Heart left ventricle (tissue), 16 donors: ENCODE data around the gene MKLN1. TPM values are rescaled to one million over a fixed set of nuclear protein-coding genes. Genes with fewer than 3 reads are reported as not detected.
"Not testable (repeated sequence)": the region's sequence is repeated elsewhere in the genome, so short reads cannot be mapped to it uniquely, and the experiment has no call there.

Experiments used
- ATAC-seq, 4 donors: fragments of 200-7000 bp; cut with Tn5 transposase; one replicate each; pipeline ENCODE4 v1.9.1; 2020 to 2022; ENCODE audit warnings: moderate library complexity in 4 of 4, mild to moderate bottlenecking in 3 of 4, moderate number of reproducible peaks in 1 of 4
- DNase-seq, 5 donors: peaks; one replicate each; pipeline ENCODE4 v3.0.0-alpha.2; 2020
- H3K27ac ChIP-seq, 12 donors: fragments of 200-600 bp; sonication (generic) in 4 of 12; one replicate each; pipeline versions ENCODE4 v1.5.0 to v1.8.0; 2016 to 2022; ENCODE audit warnings: mild to moderate bottlenecking in 2 of 12
- H3K27me3 ChIP-seq, 9 donors: fragments of 200-600 bp; sonication (generic) in 2 of 9; one replicate each; pipeline versions ENCODE4 v1.5.1 to v1.8.0; 2016 to 2022; ENCODE audit warnings: mild to moderate bottlenecking in 3 of 9
- H3K36me3 ChIP-seq, 9 donors: fragments of 200-600 bp; sonication (generic) in 2 of 9; one replicate each; pipeline versions ENCODE4 v1.5.0 to v1.8.0; 2018 to 2022; ENCODE audit warnings: mild to moderate bottlenecking in 2 of 9
- H3K4me1 ChIP-seq, 12 donors: fragments of 200-600 bp; sonication (generic) in 4 of 12; one replicate each; pipeline versions ENCODE4 v1.5.0 to v1.8.0; 2016 to 2022; ENCODE audit warnings: mild to moderate bottlenecking in 3 of 12
- H3K4me3 ChIP-seq, 12 donors: fragments of 200-600 bp; sonication (generic) in 4 of 12; one replicate each; pipeline versions ENCODE4 v1.5.0 to v1.8.0; 2017 to 2022; ENCODE audit warnings: mild to moderate bottlenecking in 9 of 12, moderate library complexity in 4 of 12
- H3K9me3 ChIP-seq, 12 donors: fragments of 200-600 bp; sonication (generic) in 4 of 12; one replicate each; pipeline versions ENCODE4 v1.5.0 to v1.8.0; 2016 to 2022; ENCODE audit warnings: mild to moderate bottlenecking in 1 of 12
- POLR2A ChIP-seq, 2 donors: fragments of 450-650 bp; IDR thresholded peaks; one replicate each; pipeline ENCODE4 v1.6.1; 2017; ENCODE audit warnings: antibody characterized with exemption in 2 of 2, mild to moderate bottlenecking in 2 of 2, moderate library complexity in 2 of 2
- WGBS, 4 donors: extraction: QIAGEN DNeasy Blood & Tissue Kit in 2 of 4; methylation state at CpG; one replicate each; pipeline versions ENCODE4 v1.1.5 to v1.1.7; 2013 to 2018; 5-methylcytosine and 5-hydroxymethylcytosine counted together
- intact Hi-C, 10 donors: fragments of 100-400 bp; cut with DNase I; formaldehyde crosslinking; loops; one replicate each; pipeline versions ENCODE4 v1.11.1 to v1.14.2; 2022
- polyA plus RNA-seq, 2 donors: library from polyadenylated mRNA; stranded (reverse); fragments of 200-250 nt; gene quantifications; one replicate each; pipeline ENCODE4 v1.2.3, GENCODE V29; 2013
- total RNA-seq, 9 donors: library from RNA; depleted of rRNA in 2 of 9; stranded (reverse); fragments of >200 nt in 2 of 9; fragmentation: NEBNext Ultra II Directional in 3 of 9; extraction: Animal tissue kit (Norgen Biotek cat#: 25700) in 3 of 9; gene quantifications; one replicate each; pipeline versions ENCODE4 v1.1.0 to v1.2.4, GENCODE V29; 2016 to 2023
- TF ChIP-seq, protein P1 (sequence below), 12 donors: fragments of 200-600 bp; sonication (generic) in 4 of 12; IDR thresholded peaks; one replicate each; pipeline versions ENCODE4 v1.5.0 to v1.8.0; 2018 to 2022; ENCODE audit warnings: antibody characterized with exemption in 12 of 12, mild to moderate bottlenecking in 5 of 12
- donor health status: ischemic (EF 13 %, LVEDD 7.1; RV severe dilation, severe dysfunction).
- donor health status: healthy with polysubstance abuse.
- donor health status: DM: no; HTN: yes; CAD: no.
- donor health status: DM: no; HTN: no; CAD: no.
- donor health status: ischemic (EF 25% LVEDD 6.9; RV normal size, moderate dysfunction).
- donor health status: ischemic (EF 25% LVEDD 5.7; RV mildly dilated, moderate dysfunction).
- donor health status: healthy.
- donor health status: DM: yes; HTN: yes; CAD: no.
- donor health status: ischemic (EF 35%, LVEDD 5.7; RV mildly dilated, moderate dysfunction).
- donor health status: nonischemic (EF 11% LVEDD 7.7; RV severe dilation, severe dysfunction).
- donor health status: DM: yes; HTN: yes; CAD: no.
- donor health status: PGD.
- donor health status: ischemic (EF 29% LVEDD 5.4; RV normal size, mild dysfunction).
- donor health status: nonischemic (EF 23%, LVEDD 6.1; RV moderate dilation, normal function).

Gene MKLN1
- total and polyA plus RNA-seq, 11 donors, result 11.5 to 49.7 (median 37.6) TPM

DNA sequence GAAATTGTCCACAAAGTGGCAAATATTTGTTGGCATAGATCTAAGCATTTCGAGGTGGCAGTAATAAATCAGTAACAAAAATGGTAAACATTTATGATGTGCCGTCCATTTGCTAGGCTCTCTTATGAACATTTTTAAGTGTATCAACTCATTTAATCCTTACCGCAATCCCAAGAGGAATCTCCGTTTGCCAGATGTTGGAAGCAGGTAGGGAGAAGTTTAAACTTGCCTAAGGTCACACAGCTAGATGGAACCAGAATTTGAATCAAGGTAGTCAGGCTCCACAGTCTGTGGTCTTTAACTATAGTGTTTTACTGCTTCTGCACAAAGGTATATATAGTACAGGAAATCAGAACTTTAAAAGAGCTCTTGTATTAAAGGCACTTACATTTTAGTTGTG is 2.6 kb downstream of the MKLN1 start:
- Histone ChIP-seq H3K36me3 (peaks cover 0 to 6% (median 0%) of the 10 kb centered on the region in 9 donors), H3K27ac (peak overlapping the region in 2 of 12 donors; percentile 0 to 98), H3K4me3 (peak overlapping the region in 2 of 12 donors; percentile 89 to 92), H3K4me1 (peaks cover 0 to 56% (median 31%) of the 10 kb centered on the region in 12 donors), H3K27me3 (no peaks in the 10 kb centered on the region), H3K9me3 (no peaks in the 10 kb centered on the region)
- DNase-seq (no peak), ATAC-seq (no peak)
- TF ChIP-seq, protein P1, sequence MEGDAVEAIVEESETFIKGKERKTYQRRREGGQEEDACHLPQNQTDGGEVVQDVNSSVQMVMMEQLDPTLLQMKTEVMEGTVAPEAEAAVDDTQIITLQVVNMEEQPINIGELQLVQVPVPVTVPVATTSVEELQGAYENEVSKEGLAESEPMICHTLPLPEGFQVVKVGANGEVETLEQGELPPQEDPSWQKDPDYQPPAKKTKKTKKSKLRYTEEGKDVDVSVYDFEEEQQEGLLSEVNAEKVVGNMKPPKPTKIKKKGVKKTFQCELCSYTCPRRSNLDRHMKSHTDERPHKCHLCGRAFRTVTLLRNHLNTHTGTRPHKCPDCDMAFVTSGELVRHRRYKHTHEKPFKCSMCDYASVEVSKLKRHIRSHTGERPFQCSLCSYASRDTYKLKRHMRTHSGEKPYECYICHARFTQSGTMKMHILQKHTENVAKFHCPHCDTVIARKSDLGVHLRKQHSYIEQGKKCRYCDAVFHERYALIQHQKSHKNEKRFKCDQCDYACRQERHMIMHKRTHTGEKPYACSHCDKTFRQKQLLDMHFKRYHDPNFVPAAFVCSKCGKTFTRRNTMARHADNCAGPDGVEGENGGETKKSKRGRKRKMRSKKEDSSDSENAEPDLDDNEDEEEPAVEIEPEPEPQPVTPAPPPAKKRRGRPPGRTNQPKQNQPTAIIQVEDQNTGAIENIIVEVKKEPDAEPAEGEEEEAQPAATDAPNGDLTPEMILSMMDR (IDR thresholded peaks at IDR 0.05), result no peak
- no peak for TF ChIP-seq POLR2A (IDR thresholded peaks at IDR 0.05)
- intact Hi-C loops, result loop anchor here in 1 of 10 donors (10.0 kb wide), 1 partner anchor 75 kb away; no protein-coding TSS in a partner anchor
- WGBS, 4 donors, result 76 to 81% (median 78%) methylated on average over 4 of the region's 4 CpGs

DNA sequence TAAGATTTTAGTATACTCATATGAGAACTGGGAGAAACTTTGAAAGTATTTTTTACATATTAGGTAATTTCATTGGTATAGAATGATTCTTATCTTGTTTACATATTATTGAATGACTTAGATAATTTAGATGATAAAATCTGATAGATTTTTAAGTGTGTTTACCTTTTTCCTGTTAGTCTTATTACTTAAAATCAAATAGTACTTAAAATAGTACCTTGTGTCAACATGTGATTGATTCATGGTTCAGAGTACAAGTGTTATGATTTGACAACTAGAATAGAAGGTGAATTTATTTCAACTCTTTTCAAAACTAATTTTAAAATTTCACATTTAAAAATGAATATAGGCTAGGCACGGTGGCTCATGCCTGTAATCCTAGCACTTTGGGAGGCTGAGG is 4.1 kb downstream of the MKLN1 start:
- Histone ChIP-seq H3K36me3 (peaks cover 0 to 6% (median 0%) of the 10 kb centered on the region in 9 donors), H3K9me3 (peaks cover 0 to 14% (median 4%) of the 10 kb centered on the region in 12 donors), H3K4me1 (peaks cover 0 to 59% (median 29%) of the 10 kb centered on the region in 12 donors), H3K27ac (no peak overlapping the region), H3K27me3 (no peaks in the 10 kb centered on the region), H3K4me3 (no peak overlapping the region)
- TF ChIP-seq POLR2A (IDR thresholded peaks at IDR 0.05), result no peak
- TF ChIP-seq, protein P1 (IDR thresholded peaks at IDR 0.05), result no peak
- intact Hi-C loops, result loop anchor here in 1 of 10 donors (10.0 kb wide), 1 partner anchor 73 kb away; no protein-coding TSS in a partner anchor
- no peak for DNase-seq
- no peak for ATAC-seq
- 40 to 84% (median 75%) methylated on average over 1 of the region's 1 CpG for WGBS, 4 donors

DNA sequence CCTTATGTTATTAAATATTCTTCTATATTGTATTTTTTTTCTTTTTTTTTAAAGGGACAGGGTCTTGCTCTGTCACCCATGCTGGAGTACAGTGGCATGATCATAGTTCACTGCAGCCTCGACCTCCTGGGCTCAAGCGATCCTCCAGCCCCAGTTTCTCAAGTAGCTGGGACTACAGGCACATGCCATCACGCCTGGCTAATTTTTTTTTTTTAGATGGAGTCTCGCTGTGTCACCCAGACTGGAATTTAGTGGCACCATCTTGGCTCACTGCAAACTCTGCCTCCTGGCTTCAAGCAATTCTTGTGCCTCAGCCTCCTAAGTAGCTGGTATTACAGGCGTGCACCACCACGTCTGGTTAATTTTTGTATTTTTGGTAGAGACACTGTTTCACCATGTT is 5.1 kb downstream of the MKLN1 start:
- 85 to 91% (median 90%) methylated on average over 6 of the region's 6 CpGs for WGBS, 4 donors
- not testable (repeated sequence) for DNase-seq, ATAC-seq, H3K4me3 ChIP-seq, H3K27ac ChIP-seq, H3K36me3 ChIP-seq, H3K27me3 ChIP-seq
- Histone ChIP-seq H3K4me1 (peaks cover 0 to 57% (median 26%) of the 10 kb centered on the region in 12 donors), H3K9me3 (peaks cover 0 to 24% (median 9%) of the 10 kb centered on the region in 12 donors)
- intact Hi-C loops, result loop anchor here in 1 of 10 donors (10.0 kb wide), 1 partner anchor 72 kb away; no protein-coding TSS in a partner anchor

DNA sequence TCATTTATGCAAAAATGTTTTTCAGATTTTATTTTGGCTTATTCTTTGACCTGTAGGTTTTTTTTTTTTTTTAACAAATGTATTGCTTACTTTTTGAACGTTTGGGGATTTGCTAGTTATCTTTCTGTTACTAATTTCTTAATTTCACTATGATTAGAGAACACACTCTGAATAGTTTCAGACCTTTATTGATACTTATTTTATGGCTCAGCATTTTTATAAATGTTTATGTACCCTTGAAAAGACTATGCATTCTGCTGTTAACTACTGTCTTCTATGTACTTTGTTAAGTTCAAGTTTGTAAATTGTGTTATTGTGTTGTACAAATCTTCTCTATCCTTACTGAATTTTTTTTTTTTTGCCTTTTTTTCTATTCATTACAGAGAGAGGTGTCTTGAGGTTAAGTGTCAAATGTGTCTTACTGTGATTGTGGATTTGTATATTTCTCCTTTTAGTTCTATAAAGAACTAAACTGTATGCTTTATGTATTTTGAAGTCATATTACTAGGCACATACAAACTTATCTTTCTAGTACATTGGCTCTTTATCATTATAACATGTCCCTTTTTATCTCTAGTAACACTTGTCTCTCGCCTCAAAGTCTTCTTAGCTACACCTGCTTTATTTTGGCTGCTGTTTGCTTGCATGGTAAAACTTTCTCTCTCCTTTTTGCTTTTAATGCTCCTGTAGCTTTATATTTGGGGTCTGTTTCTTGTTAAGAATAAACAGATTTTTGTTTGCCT is 8.1 kb downstream of the MKLN1 start:
- Histone ChIP-seq H3K4me3 (no peak overlapping the region), H3K36me3 (peaks cover 0 to 6% (median 0%) of the 10 kb centered on the region in 9 donors), H3K9me3 (peaks cover 0 to 33% (median 9%) of the 10 kb centered on the region in 12 donors), H3K27me3 (no peaks in the 10 kb centered on the region), H3K4me1 (peaks cover 0 to 46% (median 9%) of the 10 kb centered on the region in 12 donors), H3K27ac (no peak overlapping the region)
- intact Hi-C loops, result loop anchor here in 1 of 10 donors (10.0 kb wide), 1 partner anchor 69 kb away; no protein-coding TSS in a partner anchor
- ATAC-seq (no peak), DNase-seq (no peak)
- no peak for TF ChIP-seq POLR2A (IDR thresholded peaks at IDR 0.05)
- TF ChIP-seq, protein P1 (IDR thresholded peaks at IDR 0.05), result no peak
- 50 to 69% (median 61%) methylated on average over 2 of the region's 2 CpGs for WGBS, 4 donors
